Liver (tissue), 9 donors: ENCODE results near the gene SPEG. TPM values are rescaled to one million over a fixed set of nuclear protein-coding genes. Genes with fewer than 3 reads are reported as not detected.

Source experiments
- DNase-seq: peaks from one replicate; pipeline ENCODE4 v3.0.0-alpha.2; 2017; ENCODE audit warnings: low spot score
- H3K27ac ChIP-seq, 2 donors: one replicate each; pipeline ENCODE4 v1.7.0; 2013; ENCODE audit warnings: inconsistent platforms in 2 of 2, low read length in 2 of 2, control low read depth in 1 of 2, low read depth in 1 of 2, mild to moderate bottlenecking in 1 of 2
- H3K27me3 ChIP-seq, 4 donors: one replicate each; pipeline versions ENCODE4 v1.6.1 to v1.7.0; 2013; ENCODE audit warnings: low read length in 3 of 4, inconsistent platforms in 1 of 4, mild to moderate bottlenecking in 1 of 4, moderate library complexity in 1 of 4; ENCODE audit not compliant: control insufficient read depth in 4 of 4, insufficient read depth in 4 of 4
- H3K36me3 ChIP-seq, 4 donors: one replicate each; pipeline versions ENCODE4 v1.6.1 to v1.7.0; 2013; ENCODE audit warnings: low read length in 3 of 4, mild to moderate bottlenecking in 3 of 4, low read depth in 1 of 4, moderate library complexity in 1 of 4; ENCODE audit not compliant: control insufficient read depth in 4 of 4, insufficient read depth in 3 of 4
- H3K4me1 ChIP-seq, 4 donors: one replicate each; pipeline versions ENCODE4 v1.6.1 to v1.7.0; 2013; ENCODE audit warnings: low read length in 3 of 4, mild to moderate bottlenecking in 3 of 4, moderate library complexity in 1 of 4; ENCODE audit not compliant: control insufficient read depth in 4 of 4, insufficient read depth in 4 of 4
- H3K4me3 ChIP-seq, 3 donors: one replicate each; pipeline versions ENCODE4 v1.6.1 to v1.7.0; 2013; ENCODE audit warnings: low read length in 3 of 3, control low read depth in 1 of 3, low read depth in 1 of 3, mild to moderate bottlenecking in 1 of 3
- H3K9ac ChIP-seq, 2 donors: one replicate each; pipeline ENCODE4 v1.7.0; 2013; ENCODE audit warnings: low read length in 2 of 2, mild to moderate bottlenecking in 2 of 2, moderate library complexity in 2 of 2, control low read depth in 1 of 2, low read depth in 1 of 2
- H3K9me3 ChIP-seq, 4 donors: one replicate each; pipeline versions ENCODE4 v1.6.1 to v1.7.0; 2013; ENCODE audit warnings: low read length in 3 of 4; ENCODE audit not compliant: control insufficient read depth in 4 of 4
- ATF3 ChIP-seq: IDR thresholded peaks from 2 replicates; pipeline ENCODE4 v1.6.1; 2016; ENCODE audit warnings: antibody characterized with exemption
- CTCF ChIP-seq: fragments of 150-350 bp; IDR thresholded peaks from 2 replicates; pipeline ENCODE4 v1.5.1; 2017; ENCODE audit warnings: improper control_type of control experiment, low read depth, low read length; ENCODE audit not compliant: missing input control
- EGR1 ChIP-seq, 2 donors: IDR thresholded peaks; 2 replicates each; pipeline ENCODE4 v1.6.1; 2016 to 2018; ENCODE audit warnings: antibody characterized with exemption in 2 of 2, low read depth in 2 of 2
- FOXA1 ChIP-seq: IDR thresholded peaks from 2 replicates; pipeline ENCODE4 v1.6.1; 2016; ENCODE audit warnings: antibody characterized with exemption
- GABPA ChIP-seq, 2 donors: IDR thresholded peaks in 1 of 2; conservative IDR thresholded peaks in 1 of 2; 2 replicates each; pipeline ENCODE4 v1.6.1; 2016; ENCODE audit warnings: antibody characterized with exemption in 2 of 2, mild to moderate bottlenecking in 1 of 2, moderate library complexity in 1 of 2
- HNF4A ChIP-seq, 2 donors: conservative IDR thresholded peaks; 2 replicates each; pipeline ENCODE4 v1.6.1; 2016; ENCODE audit warnings: antibody characterized with exemption in 2 of 2, mild to moderate bottlenecking in 2 of 2
- HNF4G ChIP-seq: IDR thresholded peaks from 2 replicates; pipeline ENCODE4 v1.6.1; 2016; ENCODE audit warnings: antibody characterized with exemption
- NR2F2 ChIP-seq: IDR thresholded peaks from 2 replicates; pipeline ENCODE4 v1.6.1; 2016; ENCODE audit warnings: antibody characterized with exemption
- RAD21 ChIP-seq, 2 donors: IDR thresholded peaks; 2 replicates each; pipeline ENCODE4 v1.6.1; 2016; ENCODE audit warnings: antibody characterized with exemption in 2 of 2, mild to moderate bottlenecking in 2 of 2
- REST ChIP-seq: IDR thresholded peaks from 2 replicates; pipeline ENCODE4 v1.6.1; 2016; ENCODE audit warnings: antibody characterized with exemption, mild to moderate bottlenecking
- RXRA ChIP-seq, 2 donors: IDR thresholded peaks; 2 replicates each; pipeline ENCODE4 v1.6.1; 2017 to 2018; ENCODE audit warnings: antibody characterized with exemption in 2 of 2, mild to moderate bottlenecking in 1 of 2
- SP1 ChIP-seq: IDR thresholded peaks from 2 replicates; pipeline ENCODE4 v1.6.1; 2018; ENCODE audit warnings: antibody characterized with exemption, mild to moderate bottlenecking
- TAF1 ChIP-seq: conservative IDR thresholded peaks from 2 replicates; pipeline ENCODE4 v1.6.1; 2016; ENCODE audit warnings: antibody characterized with exemption, mild to moderate bottlenecking
- YY1 ChIP-seq: IDR thresholded peaks from 2 replicates; pipeline ENCODE4 v1.6.1; 2016; ENCODE audit warnings: antibody characterized with exemption, mild to moderate bottlenecking
- ZBTB33 ChIP-seq: IDR thresholded peaks from 2 replicates; pipeline ENCODE4 v1.6.1; 2016; ENCODE audit warnings: antibody characterized with exemption
- WGBS: extraction: QIAGEN DNeasy Blood & Tissue Kit; methylation state at CpG from one replicate; pipeline ENCODE4 v1.1.7; 2013; 5-methylcytosine and 5-hydroxymethylcytosine counted together
- polyA plus RNA-seq, 2 donors: library from polyadenylated mRNA; stranded (reverse) in 1 of 2; unstranded in 1 of 2; fragments of 200-250 nt in 1 of 2; fragments of >200 nt in 1 of 2; fragmentation: Nextera tagmentation in 1 of 2; extraction: Ambion mirVana in 1 of 2; gene quantifications; one replicate each; pipeline versions ENCODE4 v1.2.1 to v1.2.3, GENCODE V29; 2013 to 2015
- total RNA-seq, 2 donors: library from RNA; depleted of rRNA; stranded (reverse); fragments of >200 nt; gene quantifications; one replicate each; pipeline ENCODE4 v1.2.3, GENCODE V29; 2014
- donor health status: healthy.
- donor health status: healthy.
- donor health status: healthy.
- donor health status: healthy.
- donor health status: healthy.

SPEG gene
- total and polyA plus RNA-seq, 4 donors, result 0.51 to 0.96 (median 0.66) TPM

GRCh38 chr2:219490600-219491130, 56.0 kb downstream of the SPEG start:
- Histone ChIP-seq H3K9me3 (no peaks in the 10 kb centered on the region), H3K27ac (no peak overlapping the region), H3K36me3 (no peaks in the 10 kb centered on the region), H3K9ac (no peak overlapping the region), H3K4me1 (no peaks in the 10 kb centered on the region), H3K4me3 (no peak overlapping the region), H3K27me3 (peaks cover 0 to 7% (median under 1%) of the 10 kb centered on the region in 4 donors)
- no peak for DNase-seq
- TF ChIP-seq RAD21 (IDR thresholded peaks at IDR 0.05) (no peak), EGR1 (IDR thresholded peaks at IDR 0.05; ENCODE audit: low read depth in 2 of 2) (no peak), ZBTB33 (no peak), YY1 (no peak), GABPA (IDR thresholded peaks at IDR 0.05 in 1 of 2, conservative IDR thresholded peaks at IDR 0.05 in 1 of 2) (no peak), TAF1 (no peak), SP1 (no peak), REST (no peak), HNF4A (conservative IDR thresholded peaks at IDR 0.05) (no peak), HNF4G (no peak), RXRA (IDR thresholded peaks at IDR 0.05) (no peak), CTCF (no peak), FOXA1 (no peak), ATF3 (no peak), NR2F2 (no peak)
- 81% methylated on average over 10 of the region's 10 CpGs for WGBS
